Erythroblast (primary cell): ENCODE data around the gene YIPF3.

Source experiments
- GATA1 ChIP-seq: IDR thresholded peaks from 2 replicates; pipeline ENCODE4 v1.6.1; 2011; ENCODE audit warnings: low read depth, mild to moderate bottlenecking, control low read depth, low read length, moderate library complexity
- POLR2A ChIP-seq: IDR thresholded peaks from 2 replicates; pipeline ENCODE4 v1.6.1; 2011; ENCODE audit warnings: mild to moderate bottlenecking, low read length

DNA sequence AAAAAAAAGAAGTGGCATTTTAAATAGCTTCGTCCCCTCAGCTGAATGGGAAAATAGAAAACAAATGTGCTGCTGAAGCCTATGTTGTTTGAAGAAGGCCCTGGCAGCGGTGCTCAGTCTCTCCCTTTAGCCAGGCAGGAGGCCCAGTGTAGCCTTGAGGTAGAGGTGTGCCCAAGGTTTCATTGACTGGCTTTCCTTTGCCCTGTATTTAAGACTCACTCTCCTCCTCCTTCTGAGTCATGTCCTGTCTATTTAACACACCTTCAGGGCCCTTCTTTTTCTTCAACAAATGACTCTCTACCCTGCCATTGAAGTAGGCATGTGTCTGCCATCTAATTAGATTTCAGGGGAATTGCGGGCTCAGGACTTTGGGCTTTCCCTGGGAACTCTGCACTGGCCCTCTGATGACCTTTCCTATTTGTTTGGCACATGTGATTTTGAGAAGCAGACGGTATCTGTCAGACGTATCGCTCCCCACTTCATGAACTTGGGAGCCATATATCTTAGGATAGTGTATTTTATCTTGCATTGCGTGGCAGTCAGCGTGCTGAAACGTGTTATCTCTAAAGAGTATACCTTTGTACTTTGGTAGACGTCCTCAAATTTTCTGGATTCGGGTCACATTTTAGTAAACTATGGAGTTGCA is 35.0 kb downstream of the YIPF3 start:
- no peak for TF ChIP-seq POLR2A
- no peak for TF ChIP-seq GATA1
